ENCODE results near the gene UQCRC2.

GRCh38 chr16:22008215-22009059, 55.3 kb downstream of the UQCRC2 start:
- no peak for TF ChIP-seq CTCF (IDR thresholded peaks at IDR 0.05; ENCODE audit: low read depth, low read length)
- no peak for TF ChIP-seq POLR2A (IDR thresholded peaks at IDR 0.05; ENCODE audit: extremely low read depth, insufficient read length)
- no peak for TF ChIP-seq MAX (IDR thresholded peaks at IDR 0.05; ENCODE audit: low read depth, low read length)
- no peak for TF ChIP-seq MYC (IDR thresholded peaks at IDR 0.05; ENCODE audit: low read depth, low read length)

Measured in NB4 (cell line).